MM.1S (cell line): ENCODE results near the gene PIK3R1.

Experiments
- EZH2 ChIP-seq: fragments of 300-600 bp; sonication (generic); optimal IDR thresholded peaks from 2 replicates; pipeline ENCODE3; 2017; ENCODE audit warnings: low read depth, mild to moderate bottlenecking, antibody characterized with exemption, low read length, mixed read lengths
- EZH2phosphoT487 ChIP-seq: fragments of 300-600 bp; sonication (generic); IDR thresholded peaks from 2 replicates; pipeline ENCODE4 v1.6.1; 2018; ENCODE audit warnings: antibody characterized with exemption, low read length
- TF ChIP-seq, protein P1 (sequence below): fragments of 300-600 bp; sonication (generic); IDR thresholded peaks from 2 replicates; pipeline ENCODE4 v1.5.1; 2016; ENCODE audit warnings: antibody characterized with exemption, low read length, mixed read lengths

- TF ChIP-seq, protein P1, sequence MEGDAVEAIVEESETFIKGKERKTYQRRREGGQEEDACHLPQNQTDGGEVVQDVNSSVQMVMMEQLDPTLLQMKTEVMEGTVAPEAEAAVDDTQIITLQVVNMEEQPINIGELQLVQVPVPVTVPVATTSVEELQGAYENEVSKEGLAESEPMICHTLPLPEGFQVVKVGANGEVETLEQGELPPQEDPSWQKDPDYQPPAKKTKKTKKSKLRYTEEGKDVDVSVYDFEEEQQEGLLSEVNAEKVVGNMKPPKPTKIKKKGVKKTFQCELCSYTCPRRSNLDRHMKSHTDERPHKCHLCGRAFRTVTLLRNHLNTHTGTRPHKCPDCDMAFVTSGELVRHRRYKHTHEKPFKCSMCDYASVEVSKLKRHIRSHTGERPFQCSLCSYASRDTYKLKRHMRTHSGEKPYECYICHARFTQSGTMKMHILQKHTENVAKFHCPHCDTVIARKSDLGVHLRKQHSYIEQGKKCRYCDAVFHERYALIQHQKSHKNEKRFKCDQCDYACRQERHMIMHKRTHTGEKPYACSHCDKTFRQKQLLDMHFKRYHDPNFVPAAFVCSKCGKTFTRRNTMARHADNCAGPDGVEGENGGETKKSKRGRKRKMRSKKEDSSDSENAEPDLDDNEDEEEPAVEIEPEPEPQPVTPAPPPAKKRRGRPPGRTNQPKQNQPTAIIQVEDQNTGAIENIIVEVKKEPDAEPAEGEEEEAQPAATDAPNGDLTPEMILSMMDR, result no peak
- no peak for TF ChIP-seq EZH2
- no peak for TF ChIP-seq EZH2phosphoT487
Observed at GRCh38 chr5:68249520-68249919, 34.0 kb downstream of the PIK3R1 start.
